IMR-90 (cell line): ENCODE measurements around the gene PLAAT3. TPM values are rescaled to one million over a fixed set of nuclear protein-coding genes. Genes with fewer than 3 reads are reported as not detected.

Experiments used
- ATAC-seq: fragments of 200-7000 bp; cut with Tn5 transposase; 2 replicates; pipeline ENCODE4 v1.9.1; 2020; ENCODE audit warnings: low read depth, mild to moderate bottlenecking, moderate library complexity
- BruUV-seq: library from RNA; stranded (reverse); fragments of 400-500 nt; replicated peaks from 2 replicates; lab custom pipeline; 2021; lab: Mats Ljungman, UMichigan
- CTCF ChIA-PET: fragments of 300-600 bp; formaldehyde crosslinking; extraction: SDS; loops from one replicate; lab custom pipeline; 2021; ENCODE audit warnings: antibody characterized with exemption; lab: Yijun Ruan, JAX
- POLR2A ChIA-PET: fragments of 300-600 bp; sonication (Branson Sonifier 250); formaldehyde crosslinking; loops from one replicate; lab custom pipeline; 2022; ENCODE audit warnings: antibody characterized with exemption; ENCODE audit not compliant: unreplicated experiment; lab: Charles Lee
- DNase-seq: peaks from one replicate; pipeline ENCODE4 v3.0.0; 2013
- H2AFZ ChIP-seq: replicated peaks from 2 replicates; pipeline ENCODE3; 2013; ENCODE audit warnings: low read length, mild to moderate bottlenecking; ENCODE audit not compliant: poor library complexity
- H2AK5ac ChIP-seq: 2 replicates; pipeline ENCODE4 v1.6.1; 2013; ENCODE audit warnings: low read depth, low read length, inconsistent platforms
- H2AK9ac ChIP-seq: replicated peaks from 2 replicates; pipeline ENCODE3; 2013; ENCODE audit warnings: mild to moderate bottlenecking, low read depth, low read length, moderate library complexity; ENCODE audit not compliant: poor library complexity
- H2BK120ac ChIP-seq: 2 replicates; pipeline ENCODE4 v1.6.1; 2013; ENCODE audit warnings: low read depth, low read length, inconsistent platforms
- H2BK15ac ChIP-seq: 3 replicates; pipeline ENCODE4 v1.6.1; 2013; ENCODE audit warnings: low read depth, low read length, inconsistent platforms
- H2BK20ac ChIP-seq: 2 replicates; pipeline ENCODE4 v1.6.1; 2013; ENCODE audit warnings: low read depth, mild to moderate bottlenecking, inconsistent platforms, low read length, moderate library complexity
- H2BK5ac ChIP-seq: 2 replicates; pipeline ENCODE4 v1.6.1; 2013; ENCODE audit warnings: mild to moderate bottlenecking, low read depth, low read length, inconsistent platforms; ENCODE audit not compliant: poor library complexity, severe bottlenecking
- H3K14ac ChIP-seq: replicated peaks from 2 replicates; pipeline ENCODE4 v1.6.1; 2013; ENCODE audit warnings: low read depth, low read length, inconsistent platforms
- H3K18ac ChIP-seq: 2 replicates; pipeline ENCODE4 v1.6.1; 2013; ENCODE audit warnings: low read depth, low read length, control low read depth
- H3K23ac ChIP-seq: 2 replicates; pipeline ENCODE4 v1.6.1; 2013; ENCODE audit warnings: low read depth, low read length, inconsistent platforms
- H3K27ac ChIP-seq: 2 replicates; pipeline ENCODE4 v1.5.1; 2013; ENCODE audit warnings: mild to moderate bottlenecking, control low read depth, low read length; ENCODE audit not compliant: insufficient read depth
- H3K27me3 ChIP-seq: 2 replicates; pipeline ENCODE4 v1.6.1; 2013; ENCODE audit warnings: low read length; ENCODE audit not compliant: control insufficient read depth, insufficient read depth
- H3K36me3 ChIP-seq: 2 replicates; pipeline ENCODE4 v1.6.1; 2013; ENCODE audit warnings: low read length, mixed read lengths; ENCODE audit not compliant: control insufficient read depth, insufficient read depth
- H3K4ac ChIP-seq: 2 replicates; pipeline ENCODE4 v1.6.1; 2013; ENCODE audit warnings: low read depth, low read length, inconsistent platforms
- H3K4me1 ChIP-seq: 2 replicates; pipeline ENCODE4 v1.6.1; 2013; ENCODE audit warnings: low read length, mixed read lengths; ENCODE audit not compliant: control insufficient read depth, insufficient read depth
- H3K4me2 ChIP-seq: 2 replicates; pipeline ENCODE4 v1.6.1; 2013; ENCODE audit warnings: low read depth, mild to moderate bottlenecking, control low read depth, low read length, moderate library complexity
- H3K4me3 ChIP-seq: 2 replicates; pipeline ENCODE4 v1.5.1; 2013; ENCODE audit warnings: low read depth, mild to moderate bottlenecking, control low read depth, low read length, moderate library complexity; ENCODE audit not compliant: insufficient read depth
- H3K56ac ChIP-seq: 2 replicates; pipeline ENCODE4 v1.6.1; 2013; ENCODE audit warnings: low read length, inconsistent platforms; ENCODE audit not compliant: insufficient read depth; ENCODE audit errors: extremely low read depth
- H3K79me1 ChIP-seq, 2 experiments: 2 replicates each; pipeline ENCODE4 v1.6.1; 2013; ENCODE audit warnings: low read length in 2 of 2, inconsistent platforms in 1 of 2, low read depth in 1 of 2
- H3K9ac ChIP-seq: 2 replicates; pipeline ENCODE4 v1.6.1; 2013; ENCODE audit warnings: low read depth, low read length, control low read depth
- H3K9me1 ChIP-seq: 2 replicates; pipeline ENCODE4 v1.6.1; 2013; ENCODE audit warnings: low read length, inconsistent platforms; ENCODE audit not compliant: insufficient read depth
- H3K9me3 ChIP-seq: 2 replicates; pipeline ENCODE4 v1.6.1; 2013; ENCODE audit warnings: low read length; ENCODE audit not compliant: control insufficient read depth, insufficient read depth
- H4K20me1 ChIP-seq: 2 replicates; pipeline ENCODE4 v1.6.1; 2013; ENCODE audit warnings: low read length, inconsistent platforms; ENCODE audit not compliant: insufficient read depth
- H4K5ac ChIP-seq: 2 replicates; pipeline ENCODE4 v1.6.1; 2013; ENCODE audit warnings: mild to moderate bottlenecking, low read depth, low read length, control low read depth
- H4K8ac ChIP-seq, 2 experiments: 2 replicates each; pipeline ENCODE4 v1.6.1; 2013; ENCODE audit warnings: low read depth in 2 of 2, low read length in 2 of 2, control low read depth in 1 of 2, inconsistent platforms in 1 of 2
- H4K91ac ChIP-seq: 2 replicates; pipeline ENCODE4 v1.6.1; 2013; ENCODE audit warnings: low read depth, low read length, inconsistent platforms; ENCODE audit not compliant: insufficient read depth
- BHLHE40 ChIP-seq: fragments of 150-350 bp; IDR thresholded peaks from 2 replicates; pipeline ENCODE4 v1.6.1; 2016; ENCODE audit warnings: mild to moderate bottlenecking, low read depth, low read length
- CEBPB ChIP-seq: IDR thresholded peaks from 2 replicates; pipeline ENCODE4 v1.6.1; 2012; ENCODE audit warnings: low read depth, low read length, improper control_type of control experiment
- CHD1 ChIP-seq: IDR thresholded peaks from 2 replicates; pipeline ENCODE4 v1.6.1; 2012; ENCODE audit warnings: low read depth, low read length, improper control_type of control experiment
- FOS ChIP-seq: fragments of 150-350 bp; IDR thresholded peaks from 2 replicates; pipeline ENCODE4 v1.6.1; 2016; ENCODE audit warnings: low read depth, low read length
- MAFK ChIP-seq: IDR thresholded peaks from 2 replicates; pipeline ENCODE4 v1.6.1; 2012; ENCODE audit warnings: low read depth, low read length, improper control_type of control experiment
- MAZ ChIP-seq: IDR thresholded peaks from 2 replicates; pipeline ENCODE4 v1.6.1; 2012; ENCODE audit warnings: low read depth, mild to moderate bottlenecking, low read length, improper control_type of control experiment, moderate library complexity, borderline replicate concordance
- MXI1 ChIP-seq: IDR thresholded peaks from 2 replicates; pipeline ENCODE4 v1.6.1; 2012; ENCODE audit warnings: low read depth, mild to moderate bottlenecking, low read length, moderate library complexity, borderline replicate concordance
- NFE2L2 ChIP-seq: fragments of 150-350 bp; IDR thresholded peaks from 2 replicates; pipeline ENCODE4 v1.6.1; 2016; ENCODE audit warnings: low read depth, mild to moderate bottlenecking, low read length
- POLR2A ChIP-seq: IDR thresholded peaks from 2 replicates; pipeline ENCODE4 v1.6.1; 2012; ENCODE audit warnings: mild to moderate bottlenecking, low read depth, low read length
- RAD21 ChIP-seq: IDR thresholded peaks from 2 replicates; pipeline ENCODE4 v1.6.1; 2012; ENCODE audit warnings: low read length, improper control_type of control experiment
- RCOR1 ChIP-seq: IDR thresholded peaks from 2 replicates; pipeline ENCODE4 v1.6.1; 2012; ENCODE audit warnings: mild to moderate bottlenecking, low read length, improper control_type of control experiment; ENCODE audit not compliant: insufficient replicate concordance
- RFX5 ChIP-seq: IDR thresholded peaks from 2 replicates; pipeline ENCODE4 v1.8.0; 2012; ENCODE audit warnings: low read depth, mild to moderate bottlenecking, low read length, moderate library complexity
- WGBS, 2 experiments: methylation state at CpG; one replicate each; pipeline versions ENCODE4 v1.1.5 to v1.1.7; 2013; ENCODE audit warnings: missing lambda C conversion rate in 2 of 2; ENCODE audit not compliant: insufficient read length in 1 of 2; ENCODE audit errors: extremely low coverage in 2 of 2; 5-methylcytosine and 5-hydroxymethylcytosine counted together
- dilution Hi-C: fragments of 300-500 bp; cut with HindIII; formaldehyde crosslinking; loops from one replicate; pipeline ENCODE4 v1.14.3; 2018; ENCODE audit warnings: low sequenced_read_pairs; ENCODE audit not compliant: unreplicated experiment
- in situ Hi-C: fragments of 300-500 bp; cut with MboI; formaldehyde crosslinking; loops from 3 replicates; pipeline ENCODE4 v1.14.3; 2019; ENCODE audit warnings: low sequenced_read_pairs, inconsistent platforms, mixed read lengths
- intact Hi-C: fragments of 100-400 bp; cut with micrococcal nuclease; formaldehyde crosslinking; loops from 2 replicates; pipeline ENCODE4 v1.10.0; 2022
- polyA plus RNA-seq, 3 experiments: library from polyadenylated mRNA; depleted of rRNA; stranded (reverse); fragments of >200 nt; gene quantifications; 2 replicates each; pipeline ENCODE4 v1.2.3, GENCODE V29; 2012; ENCODE audit warnings: low replicate concordance in 1 of 3
- total RNA-seq: library from RNA; depleted of rRNA; stranded (reverse); fragments of >200 nt; gene quantifications from 2 replicates; pipeline ENCODE4 v1.2.3, GENCODE V29; 2012
- TF ChIP-seq, protein P1 (sequence below): fragments of 150-350 bp; IDR thresholded peaks from 2 replicates; pipeline ENCODE4 v1.6.1; 2017; ENCODE audit warnings: mild to moderate bottlenecking, antibody characterized with exemption, low read length, low read depth
- TF ChIP-seq, protein P2 (sequence below): conservative IDR thresholded peaks from 2 replicates; pipeline ENCODE4 v1.5.1; 2012; ENCODE audit warnings: mild to moderate bottlenecking, low read depth, low read length, improper control_type of control experiment
- TF ChIP-seq, protein P3 (sequence below): fragments of 150-350 bp; IDR thresholded peaks from 2 replicates; pipeline ENCODE4 v1.6.1; 2016; ENCODE audit warnings: low read depth, mild to moderate bottlenecking, low read length, moderate library complexity, borderline replicate concordance

The PLAAT3 gene
- total and polyA plus RNA-seq, 2 of the 4 experiments (the other 2 are of a cell fraction): 3.2 to 3.9 TPM

DNA sequence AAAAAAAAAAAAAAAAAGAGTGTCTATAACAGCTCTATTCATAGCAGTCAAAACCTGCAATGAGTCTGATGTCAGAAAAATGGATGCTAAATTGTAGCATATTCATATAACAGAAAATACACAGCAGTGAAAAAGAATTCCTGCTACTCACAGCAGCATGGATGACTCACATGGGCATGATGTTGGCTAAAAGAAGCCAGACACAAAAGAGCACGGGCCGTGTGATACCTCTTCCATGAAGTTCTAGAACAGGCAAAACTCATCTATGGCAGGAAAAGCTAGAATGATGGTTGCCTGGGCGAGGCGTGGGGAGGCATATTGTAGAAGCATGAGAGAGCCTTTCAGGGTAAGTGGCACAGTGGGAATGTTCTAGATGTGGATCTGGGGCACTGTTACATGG lies 18.9 kb downstream of the PLAAT3 start:
- Histone ChIP-seq H4K8ac (no peak overlapping the region), H3K4me2 (no peak overlapping the region), H3K27me3 (no peaks in the 10 kb centered on the region), H3K23ac (no peak overlapping the region), H3K36me3 (no peaks in the 10 kb centered on the region), H4K5ac (peak overlapping the region; percentile 65; the same call in 1 of the 2 replicates), H4K91ac (no peak overlapping the region), H3K27ac (no peak overlapping the region), H2BK15ac (no peak overlapping the region), H3K4me3 (no peak overlapping the region), H2AFZ (no peak overlapping the region), H2BK20ac (no peak overlapping the region), H3K14ac (no peak overlapping the region), H3K18ac (no peak overlapping the region), H3K56ac (no peak overlapping the region), H2BK120ac (no peak overlapping the region), H3K9me1 (peaks cover 9% of the 10 kb centered on the region), H3K9ac (no peak overlapping the region), H2BK5ac (no peak overlapping the region), H3K9me3 (no peaks in the 10 kb centered on the region), H2AK5ac (no peak overlapping the region), H3K4ac (no peak overlapping the region), H3K79me1 (peaks cover 0 to 8% of the 10 kb centered on the region in 2 experiments; a peak in 1 of 4 replicates), H3K4me1 (peaks cover 6% of the 10 kb centered on the region), H2AK9ac (no peak overlapping the region), H4K20me1 (no peaks in the 10 kb centered on the region)
- POLR2A ChIA-PET: no interaction called here
- ATAC-seq (peak; percentile 48), DNase-seq (peak; percentile 56)
- WGBS, 2 experiments: no CpG with 5 or more reads among the region's 4 CpGs
- intact Hi-C loops: no loop called here
- in situ Hi-C loops: no loop called here
- TF ChIP-seq FOS: no peak
- no peak for TF ChIP-seq RAD21
- TF ChIP-seq, protein P1, sequence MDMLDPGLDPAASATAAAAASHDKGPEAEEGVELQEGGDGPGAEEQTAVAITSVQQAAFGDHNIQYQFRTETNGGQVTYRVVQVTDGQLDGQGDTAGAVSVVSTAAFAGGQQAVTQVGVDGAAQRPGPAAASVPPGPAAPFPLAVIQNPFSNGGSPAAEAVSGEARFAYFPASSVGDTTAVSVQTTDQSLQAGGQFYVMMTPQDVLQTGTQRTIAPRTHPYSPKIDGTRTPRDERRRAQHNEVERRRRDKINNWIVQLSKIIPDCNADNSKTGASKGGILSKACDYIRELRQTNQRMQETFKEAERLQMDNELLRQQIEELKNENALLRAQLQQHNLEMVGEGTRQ: no peak
- TF ChIP-seq POLR2A: no peak
- no peak for TF ChIP-seq BHLHE40
- no peak for TF ChIP-seq RFX5
- TF ChIP-seq, protein P2, sequence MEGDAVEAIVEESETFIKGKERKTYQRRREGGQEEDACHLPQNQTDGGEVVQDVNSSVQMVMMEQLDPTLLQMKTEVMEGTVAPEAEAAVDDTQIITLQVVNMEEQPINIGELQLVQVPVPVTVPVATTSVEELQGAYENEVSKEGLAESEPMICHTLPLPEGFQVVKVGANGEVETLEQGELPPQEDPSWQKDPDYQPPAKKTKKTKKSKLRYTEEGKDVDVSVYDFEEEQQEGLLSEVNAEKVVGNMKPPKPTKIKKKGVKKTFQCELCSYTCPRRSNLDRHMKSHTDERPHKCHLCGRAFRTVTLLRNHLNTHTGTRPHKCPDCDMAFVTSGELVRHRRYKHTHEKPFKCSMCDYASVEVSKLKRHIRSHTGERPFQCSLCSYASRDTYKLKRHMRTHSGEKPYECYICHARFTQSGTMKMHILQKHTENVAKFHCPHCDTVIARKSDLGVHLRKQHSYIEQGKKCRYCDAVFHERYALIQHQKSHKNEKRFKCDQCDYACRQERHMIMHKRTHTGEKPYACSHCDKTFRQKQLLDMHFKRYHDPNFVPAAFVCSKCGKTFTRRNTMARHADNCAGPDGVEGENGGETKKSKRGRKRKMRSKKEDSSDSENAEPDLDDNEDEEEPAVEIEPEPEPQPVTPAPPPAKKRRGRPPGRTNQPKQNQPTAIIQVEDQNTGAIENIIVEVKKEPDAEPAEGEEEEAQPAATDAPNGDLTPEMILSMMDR: no peak
- TF ChIP-seq RCOR1: no peak
- TF ChIP-seq NFE2L2: no peak
- no peak for TF ChIP-seq MAZ
- TF ChIP-seq, protein P3, sequence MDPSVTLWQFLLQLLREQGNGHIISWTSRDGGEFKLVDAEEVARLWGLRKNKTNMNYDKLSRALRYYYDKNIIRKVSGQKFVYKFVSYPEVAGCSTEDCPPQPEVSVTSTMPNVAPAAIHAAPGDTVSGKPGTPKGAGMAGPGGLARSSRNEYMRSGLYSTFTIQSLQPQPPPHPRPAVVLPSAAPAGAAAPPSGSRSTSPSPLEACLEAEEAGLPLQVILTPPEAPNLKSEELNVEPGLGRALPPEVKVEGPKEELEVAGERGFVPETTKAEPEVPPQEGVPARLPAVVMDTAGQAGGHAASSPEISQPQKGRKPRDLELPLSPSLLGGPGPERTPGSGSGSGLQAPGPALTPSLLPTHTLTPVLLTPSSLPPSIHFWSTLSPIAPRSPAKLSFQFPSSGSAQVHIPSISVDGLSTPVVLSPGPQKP: no peak
- no peak for TF ChIP-seq CEBPB
- no peak for TF ChIP-seq MXI1
- no peak for TF ChIP-seq CHD1
- no peak for TF ChIP-seq MAFK
- dilution Hi-C loops: no loop called here
- BruUV-seq: no TSS peak
- CTCF ChIA-PET: no interaction called here
